ENCODE measurements around the gene FAM162A. TPM values are rescaled to one million over a fixed set of nuclear protein-coding genes. Genes with fewer than 3 reads are reported as not detected.
A peak's percentile ranks its signal among the peaks of the same experiment; 100 is the strongest.

The FAM162A gene
- total and polyA plus RNA-seq, 4 donors: 16.6 to 160 (median 29.6) TPM

DNA sequence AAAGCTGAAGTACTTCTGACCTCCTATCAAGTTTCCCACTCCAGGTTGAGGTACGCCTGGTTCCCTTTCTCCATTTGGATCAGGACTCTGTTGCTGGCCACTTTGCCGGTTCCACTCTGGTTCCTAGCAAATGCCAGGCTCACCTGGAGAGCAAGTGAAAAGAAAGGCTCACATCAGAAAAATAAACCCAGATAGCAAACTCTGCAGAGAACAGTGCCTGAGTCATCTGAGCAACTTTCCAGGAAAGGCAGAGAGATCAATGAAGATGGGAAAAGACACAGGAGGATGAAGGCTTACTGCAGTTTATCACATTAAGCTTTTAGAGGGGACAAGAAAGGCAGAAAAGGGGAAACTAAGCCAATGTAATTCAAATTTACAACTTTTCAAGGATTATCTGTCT, 73.7 kb downstream of the FAM162A start:
- peaks cover 1 to 19% (median 4%) of the 10 kb centered on the region in 4 donors for H3K36me3 ChIP-seq (ENCODE audit: control insufficient read depth in 4 of 4, insufficient read depth in 3 of 4, low read depth in 1 of 4, low read length in 3 of 4)
- 67% methylated on average over 2 of the region's 2 CpGs for WGBS

DNA sequence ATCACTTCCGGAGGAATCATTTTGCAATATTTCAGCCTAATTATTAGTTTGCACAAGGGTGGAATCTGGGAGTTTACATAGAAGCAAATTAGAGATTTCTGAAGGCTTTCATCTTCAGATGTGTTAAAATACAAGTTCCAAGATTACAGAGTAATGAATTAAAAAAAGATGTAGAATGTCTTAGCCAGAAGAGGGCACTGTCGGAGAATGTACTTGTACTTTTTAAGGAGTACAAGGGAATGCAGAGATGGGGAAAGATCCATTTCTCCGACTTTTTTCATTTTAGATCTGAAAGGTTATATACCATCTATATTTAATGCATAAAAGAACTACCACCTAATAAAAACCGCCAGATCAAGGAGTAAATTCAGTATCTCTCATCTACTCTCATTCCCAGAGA, 75.0 kb downstream of the FAM162A start:
- no peak overlapping the region for H3K9ac ChIP-seq (ENCODE audit: low read depth in 1 of 2, low read length in 2 of 2)
- no peak for DNase-seq (ENCODE audit: low spot score)
- H3K27ac ChIP-seq (ENCODE audit: low read depth in 1 of 2, low read length in 2 of 2): peak overlapping the region in 1 of 2 donors; percentile 61
- WGBS: 76% methylated on average over 4 of the region's 4 CpGs
- no peaks in the 10 kb centered on the region for H3K9me3 ChIP-seq (ENCODE audit: control insufficient read depth in 4 of 4, low read length in 3 of 4)
- H3K4me1 ChIP-seq (ENCODE audit: control insufficient read depth in 4 of 4, insufficient read depth in 4 of 4, low read length in 3 of 4): peaks cover 8 to 45% (median 35%) of the 10 kb centered on the region in 4 donors
- no peak overlapping the region for H3K4me3 ChIP-seq (ENCODE audit: low read depth in 1 of 3, low read length in 3 of 3)
- H3K36me3 ChIP-seq (ENCODE audit: control insufficient read depth in 4 of 4, insufficient read depth in 3 of 4, low read depth in 1 of 4, low read length in 3 of 4): peaks cover 0 to 11% (median 3%) of the 10 kb centered on the region in 4 donors
- peak; percentile 40 to 56 for TF ChIP-seq RAD21 (IDR thresholded peaks at IDR 0.05)
- TF ChIP-seq RXRA (IDR thresholded peaks at IDR 0.05): no peak
- TF ChIP-seq, protein P1, sequence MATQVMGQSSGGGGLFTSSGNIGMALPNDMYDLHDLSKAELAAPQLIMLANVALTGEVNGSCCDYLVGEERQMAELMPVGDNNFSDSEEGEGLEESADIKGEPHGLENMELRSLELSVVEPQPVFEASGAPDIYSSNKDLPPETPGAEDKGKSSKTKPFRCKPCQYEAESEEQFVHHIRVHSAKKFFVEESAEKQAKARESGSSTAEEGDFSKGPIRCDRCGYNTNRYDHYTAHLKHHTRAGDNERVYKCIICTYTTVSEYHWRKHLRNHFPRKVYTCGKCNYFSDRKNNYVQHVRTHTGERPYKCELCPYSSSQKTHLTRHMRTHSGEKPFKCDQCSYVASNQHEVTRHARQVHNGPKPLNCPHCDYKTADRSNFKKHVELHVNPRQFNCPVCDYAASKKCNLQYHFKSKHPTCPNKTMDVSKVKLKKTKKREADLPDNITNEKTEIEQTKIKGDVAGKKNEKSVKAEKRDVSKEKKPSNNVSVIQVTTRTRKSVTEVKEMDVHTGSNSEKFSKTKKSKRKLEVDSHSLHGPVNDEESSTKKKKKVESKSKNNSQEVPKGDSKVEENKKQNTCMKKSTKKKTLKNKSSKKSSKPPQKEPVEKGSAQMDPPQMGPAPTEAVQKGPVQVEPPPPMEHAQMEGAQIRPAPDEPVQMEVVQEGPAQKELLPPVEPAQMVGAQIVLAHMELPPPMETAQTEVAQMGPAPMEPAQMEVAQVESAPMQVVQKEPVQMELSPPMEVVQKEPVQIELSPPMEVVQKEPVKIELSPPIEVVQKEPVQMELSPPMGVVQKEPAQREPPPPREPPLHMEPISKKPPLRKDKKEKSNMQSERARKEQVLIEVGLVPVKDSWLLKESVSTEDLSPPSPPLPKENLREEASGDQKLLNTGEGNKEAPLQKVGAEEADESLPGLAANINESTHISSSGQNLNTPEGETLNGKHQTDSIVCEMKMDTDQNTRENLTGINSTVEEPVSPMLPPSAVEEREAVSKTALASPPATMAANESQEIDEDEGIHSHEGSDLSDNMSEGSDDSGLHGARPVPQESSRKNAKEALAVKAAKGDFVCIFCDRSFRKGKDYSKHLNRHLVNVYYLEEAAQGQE (IDR thresholded peaks at IDR 0.05): no peak
- TF ChIP-seq JUND (IDR thresholded peaks at IDR 0.05): no peak
- TF ChIP-seq, protein P2, sequence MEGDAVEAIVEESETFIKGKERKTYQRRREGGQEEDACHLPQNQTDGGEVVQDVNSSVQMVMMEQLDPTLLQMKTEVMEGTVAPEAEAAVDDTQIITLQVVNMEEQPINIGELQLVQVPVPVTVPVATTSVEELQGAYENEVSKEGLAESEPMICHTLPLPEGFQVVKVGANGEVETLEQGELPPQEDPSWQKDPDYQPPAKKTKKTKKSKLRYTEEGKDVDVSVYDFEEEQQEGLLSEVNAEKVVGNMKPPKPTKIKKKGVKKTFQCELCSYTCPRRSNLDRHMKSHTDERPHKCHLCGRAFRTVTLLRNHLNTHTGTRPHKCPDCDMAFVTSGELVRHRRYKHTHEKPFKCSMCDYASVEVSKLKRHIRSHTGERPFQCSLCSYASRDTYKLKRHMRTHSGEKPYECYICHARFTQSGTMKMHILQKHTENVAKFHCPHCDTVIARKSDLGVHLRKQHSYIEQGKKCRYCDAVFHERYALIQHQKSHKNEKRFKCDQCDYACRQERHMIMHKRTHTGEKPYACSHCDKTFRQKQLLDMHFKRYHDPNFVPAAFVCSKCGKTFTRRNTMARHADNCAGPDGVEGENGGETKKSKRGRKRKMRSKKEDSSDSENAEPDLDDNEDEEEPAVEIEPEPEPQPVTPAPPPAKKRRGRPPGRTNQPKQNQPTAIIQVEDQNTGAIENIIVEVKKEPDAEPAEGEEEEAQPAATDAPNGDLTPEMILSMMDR (IDR thresholded peaks at IDR 0.05; ENCODE audit: low read depth, low read length, missing input control): no peak
- H3K27me3 ChIP-seq (ENCODE audit: control insufficient read depth in 4 of 4, insufficient read depth in 4 of 4, low read length in 3 of 4): no peaks in the 10 kb centered on the region

More for the DNA sequence above, 73.7 kb downstream of the FAM162A start:
- H3K4me3 ChIP-seq (ENCODE audit: low read depth in 1 of 3, low read length in 3 of 3): no peak overlapping the region
- TF ChIP-seq JUND (IDR thresholded peaks at IDR 0.05) (peak in 1 of 2 donors; percentile 19), HNF4A (conservative IDR thresholded peaks at IDR 0.05) (peak in 1 of 2 donors; percentile 33), EGR1 (IDR thresholded peaks at IDR 0.05; ENCODE audit: low read depth in 2 of 2) (no peak)
- TF ChIP-seq, protein P2 (IDR thresholded peaks at IDR 0.05; ENCODE audit: low read depth, low read length, missing input control): no peak
- H3K4me1 ChIP-seq (ENCODE audit: control insufficient read depth in 4 of 4, insufficient read depth in 4 of 4, low read length in 3 of 4): peaks cover 8 to 45% (median 35%) of the 10 kb centered on the region in 4 donors
- no peaks in the 10 kb centered on the region for H3K9me3 ChIP-seq (ENCODE audit: control insufficient read depth in 4 of 4, low read length in 3 of 4)
- H3K9ac ChIP-seq (ENCODE audit: low read depth in 1 of 2, low read length in 2 of 2): no peak overlapping the region
- no peak for DNase-seq (ENCODE audit: low spot score)
- peak overlapping the region; percentile 61 to 67 for H3K27ac ChIP-seq (ENCODE audit: low read depth in 1 of 2, low read length in 2 of 2)
- H3K27me3 ChIP-seq (ENCODE audit: control insufficient read depth in 4 of 4, insufficient read depth in 4 of 4, low read length in 3 of 4): no peaks in the 10 kb centered on the region

DNA sequence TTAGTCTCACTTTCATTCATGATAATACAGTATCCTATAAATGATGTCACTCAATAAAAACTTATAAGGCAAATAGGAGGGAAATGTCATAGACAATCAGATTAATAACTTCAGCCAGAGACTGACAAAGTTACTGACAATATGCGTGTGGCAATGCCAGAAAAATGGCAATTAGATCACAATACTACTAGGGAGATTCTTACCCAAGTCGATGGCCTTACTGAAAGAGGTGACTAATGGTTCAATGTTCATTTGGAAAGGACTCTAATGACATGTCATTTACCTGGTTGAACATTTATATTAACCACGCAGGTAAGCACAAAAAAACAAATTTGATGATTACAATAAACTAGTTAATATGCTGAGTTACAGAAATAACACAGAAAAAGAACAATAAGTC, 77.8 kb downstream of the FAM162A start:
- peaks cover 6 to 38% (median 28%) of the 10 kb centered on the region in 4 donors for H3K4me1 ChIP-seq (ENCODE audit: control insufficient read depth in 4 of 4, insufficient read depth in 4 of 4, low read length in 3 of 4)
- H3K9ac ChIP-seq (ENCODE audit: low read depth in 1 of 2, low read length in 2 of 2): no peak overlapping the region
- peaks cover 0 to 14% (median 5%) of the 10 kb centered on the region in 4 donors for H3K36me3 ChIP-seq (ENCODE audit: control insufficient read depth in 4 of 4, insufficient read depth in 3 of 4, low read depth in 1 of 4, low read length in 3 of 4)
- no peak for DNase-seq (ENCODE audit: low spot score)
- peak overlapping the region; percentile 69 to 86 for H3K27ac ChIP-seq (ENCODE audit: low read depth in 1 of 2, low read length in 2 of 2)
- H3K4me3 ChIP-seq (ENCODE audit: low read depth in 1 of 3, low read length in 3 of 3): no peak overlapping the region
- WGBS: 36% methylated on average over 3 of the region's 3 CpGs
- no peaks in the 10 kb centered on the region for H3K27me3 ChIP-seq (ENCODE audit: control insufficient read depth in 4 of 4, insufficient read depth in 4 of 4, low read length in 3 of 4)
- no peaks in the 10 kb centered on the region for H3K9me3 ChIP-seq (ENCODE audit: control insufficient read depth in 4 of 4, low read length in 3 of 4)
- TF ChIP-seq NR2F2 (IDR thresholded peaks at IDR 0.05) (no peak), HNF4G (IDR thresholded peaks at IDR 0.05) (peak; percentile 49), RXRA (IDR thresholded peaks at IDR 0.05) (peak; percentile 61 to 74), HNF4A (conservative IDR thresholded peaks at IDR 0.05) (peak; percentile 76 to 88), YY1 (IDR thresholded peaks at IDR 0.05) (peak; percentile 56), FOXA1 (IDR thresholded peaks at IDR 0.05) (no peak), GABPA (IDR thresholded peaks at IDR 0.05 in 1 of 2, conservative IDR thresholded peaks at IDR 0.05 in 1 of 2) (no peak), SP1 (IDR thresholded peaks at IDR 0.05) (peak; percentile 48), FOXA2 (IDR thresholded peaks at IDR 0.05) (no peak), JUND (IDR thresholded peaks at IDR 0.05) (peak; percentile 88 to 97)
- TF ChIP-seq, protein P2 (IDR thresholded peaks at IDR 0.05; ENCODE audit: low read depth, low read length, missing input control): no peak
- TF ChIP-seq, protein P3, sequence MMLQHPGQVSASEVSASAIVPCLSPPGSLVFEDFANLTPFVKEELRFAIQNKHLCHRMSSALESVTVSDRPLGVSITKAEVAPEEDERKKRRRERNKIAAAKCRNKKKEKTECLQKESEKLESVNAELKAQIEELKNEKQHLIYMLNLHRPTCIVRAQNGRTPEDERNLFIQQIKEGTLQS (IDR thresholded peaks at IDR 0.05): peak; percentile 85
- TF ChIP-seq, protein P4, sequence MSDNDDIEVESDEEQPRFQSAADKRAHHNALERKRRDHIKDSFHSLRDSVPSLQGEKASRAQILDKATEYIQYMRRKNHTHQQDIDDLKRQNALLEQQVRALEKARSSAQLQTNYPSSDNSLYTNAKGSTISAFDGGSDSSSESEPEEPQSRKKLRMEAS (IDR thresholded peaks at IDR 0.05): no peak

All from liver (tissue), 9 donors.